Liver (tissue), 3 donors: Measurements from ENCODE around the gene FLG2.

Experiments
- CTCF ChIP-seq: fragments of 150-350 bp; IDR thresholded peaks from 2 replicates; pipeline ENCODE4 v1.5.1; 2017; ENCODE audit warnings: improper control_type of control experiment, low read depth, low read length; ENCODE audit not compliant: missing input control
- EGR1 ChIP-seq, 2 donors: IDR thresholded peaks; 2 replicates each; pipeline ENCODE4 v1.6.1; 2016 to 2018; ENCODE audit warnings: antibody characterized with exemption in 2 of 2, low read depth in 2 of 2
- FOXA2 ChIP-seq: IDR thresholded peaks from 2 replicates; pipeline ENCODE4 v1.6.1; 2016; ENCODE audit warnings: antibody characterized with exemption
- GABPA ChIP-seq, 2 donors: IDR thresholded peaks in 1 of 2; conservative IDR thresholded peaks in 1 of 2; 2 replicates each; pipeline ENCODE4 v1.6.1; 2016; ENCODE audit warnings: antibody characterized with exemption in 2 of 2, mild to moderate bottlenecking in 1 of 2, moderate library complexity in 1 of 2
- JUND ChIP-seq, 2 donors: IDR thresholded peaks; 2 replicates each; pipeline ENCODE4 v1.6.1; 2016; ENCODE audit warnings: antibody characterized with exemption in 2 of 2
- REST ChIP-seq: IDR thresholded peaks from 2 replicates; pipeline ENCODE4 v1.6.1; 2016; ENCODE audit warnings: antibody characterized with exemption, mild to moderate bottlenecking
- TAF1 ChIP-seq: conservative IDR thresholded peaks from 2 replicates; pipeline ENCODE4 v1.6.1; 2016; ENCODE audit warnings: antibody characterized with exemption, mild to moderate bottlenecking
- donor health status: healthy.
- donor health status: healthy.

DNA sequence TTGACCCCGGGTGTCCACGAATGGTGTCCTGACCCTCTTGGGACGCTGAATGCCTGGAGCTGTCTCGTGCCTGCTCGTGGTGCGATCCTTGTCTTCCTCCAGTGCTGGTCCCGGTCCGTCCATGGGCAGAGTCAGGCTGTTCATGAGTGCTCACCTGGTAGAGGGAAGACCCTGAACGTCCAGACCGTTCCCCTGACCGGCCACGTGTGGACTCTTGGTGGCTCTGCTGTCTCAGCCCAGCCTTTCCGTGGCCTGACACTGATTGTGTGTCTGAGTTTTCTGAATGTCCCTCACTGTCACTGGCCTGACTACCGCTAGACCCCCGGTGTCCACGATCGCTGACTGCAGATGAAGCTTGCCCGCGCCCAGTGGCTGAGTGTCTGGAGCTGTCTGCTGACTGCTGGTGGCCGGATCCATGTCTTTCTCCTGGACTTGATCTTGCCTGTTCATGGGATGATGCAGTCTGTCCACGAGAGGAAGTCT lies 46.4 kb downstream of the FLG2 start:
- TF ChIP-seq FOXA2 = no peak
- TF ChIP-seq JUND (IDR thresholded peaks at IDR 0.05) = no peak
- TF ChIP-seq CTCF = no peak
- TF ChIP-seq TAF1 = no peak
- no peak for TF ChIP-seq GABPA (IDR thresholded peaks at IDR 0.05 in 1 of 2, conservative IDR thresholded peaks at IDR 0.05 in 1 of 2)
- no peak for TF ChIP-seq EGR1 (IDR thresholded peaks at IDR 0.05; ENCODE audit: low read depth in 2 of 2)
- no peak for TF ChIP-seq REST
